BLaER1 (cell line): ENCODE measurements around the gene E2F4.
A peak's percentile ranks its signal among the peaks of the same experiment; 100 is the strongest.

ENCODE experiments used
- H3K27ac ChIP-seq: shearing (Covaris generic); formaldehyde crosslinking; 2 replicates; pipeline ENCODE4 v1.8.1; 2022
- H3K27me3 ChIP-seq: shearing (Covaris generic); formaldehyde crosslinking; 2 replicates; pipeline ENCODE4 v1.8.1; 2022
- H3K36me3 ChIP-seq: shearing (Covaris generic); formaldehyde crosslinking; 2 replicates; pipeline ENCODE4 v1.8.1; 2022
- H3K4me1 ChIP-seq: shearing (Covaris generic); formaldehyde crosslinking; 2 replicates; pipeline ENCODE4 v1.8.1; 2022
- H3K4me2 ChIP-seq: shearing (Covaris generic); formaldehyde crosslinking; 2 replicates; pipeline ENCODE4 v1.8.1; 2022
- H3K4me3 ChIP-seq: shearing (Covaris generic); formaldehyde crosslinking; 2 replicates; pipeline ENCODE4 v1.8.1; 2022
- H3K9ac ChIP-seq: shearing (Covaris generic); formaldehyde crosslinking; 2 replicates; pipeline ENCODE4 v1.8.1; 2022
- H3K9me3 ChIP-seq: shearing (Covaris generic); formaldehyde crosslinking; 2 replicates; pipeline ENCODE4 v1.8.1; 2022
- H4K20me1 ChIP-seq: shearing (Covaris generic); formaldehyde crosslinking; 2 replicates; pipeline ENCODE4 v1.8.1; 2022
- Cebpa-rat ChIP-seq: shearing (Covaris generic); IDR thresholded peaks from 2 replicates; pipeline ENCODE4 v1.8.1; 2022

Gene E2F4

GRCh38 chr16:67228905-67229304 lies 37.0 kb downstream of the E2F4 start:
- TF ChIP-seq Cebpa-rat, result no peak
- Histone ChIP-seq H3K9ac (no peak overlapping the region), H4K20me1 (peaks cover 40% of the 10 kb centered on the region), H3K36me3 (peaks cover 60% of the 10 kb centered on the region), H3K9me3 (no peaks in the 10 kb centered on the region), H3K4me3 (no peak overlapping the region), H3K4me1 (peaks cover 26% of the 10 kb centered on the region), H3K27ac (no peak overlapping the region), H3K4me2 (no peak overlapping the region), H3K27me3 (no peaks in the 10 kb centered on the region)

- Histone ChIP-seq H3K4me1 (peaks cover 38% of the 10 kb centered on the region), H3K36me3 (peaks cover 72% of the 10 kb centered on the region), H3K27me3 (no peaks in the 10 kb centered on the region), H3K27ac (no peak overlapping the region), H4K20me1 (peaks cover 40% of the 10 kb centered on the region), H3K9ac (no peak overlapping the region), H3K4me2 (no peak overlapping the region), H3K9me3 (no peaks in the 10 kb centered on the region), H3K4me3 (no peak overlapping the region)
- TF ChIP-seq Cebpa-rat, result no peak
These were observed 38.2 kb downstream of the E2F4 start for GRCh38 chr16:67229906-67230808.

- Histone ChIP-seq H3K9ac (no peak overlapping the region), H3K27ac (no peak overlapping the region), H3K36me3 (peaks cover 81% of the 10 kb centered on the region), H3K4me3 (no peak overlapping the region), H3K4me1 (peaks cover 38% of the 10 kb centered on the region), H3K9me3 (no peaks in the 10 kb centered on the region), H3K4me2 (no peak overlapping the region), H3K27me3 (no peaks in the 10 kb centered on the region), H4K20me1 (peaks cover 40% of the 10 kb centered on the region)
- no peak for TF ChIP-seq Cebpa-rat
These were observed 39.1 kb downstream of the E2F4 start for GRCh38 chr16:67230809-67231660.

GRCh38 chr16:67233596-67233995 lies 41.6 kb downstream of the E2F4 start:
- H3K36me3 ChIP-seq, result peaks cover 97% of the 10 kb centered on the region
- H3K4me1 ChIP-seq, result peaks cover 24% of the 10 kb centered on the region
- H3K27ac ChIP-seq, result no peak overlapping the region

GRCh38 chr16:67234180-67234597 lies 42.2 kb downstream of the E2F4 start:
- Histone ChIP-seq H3K4me3 (no peak overlapping the region), H3K27ac (no peak overlapping the region), H3K9ac (no peak overlapping the region), H3K4me2 (no peak overlapping the region), H3K4me1 (peaks cover 24% of the 10 kb centered on the region), H4K20me1 (peaks cover 41% of the 10 kb centered on the region), H3K9me3 (no peaks in the 10 kb centered on the region), H3K27me3 (no peaks in the 10 kb centered on the region), H3K36me3 (peaks cover 97% of the 10 kb centered on the region)
- no peak for TF ChIP-seq Cebpa-rat

More at GRCh38 chr16:67233596-67233995, 41.6 kb downstream of the E2F4 start:
- H4K20me1 ChIP-seq, result peaks cover 41% of the 10 kb centered on the region
- H3K4me2 ChIP-seq, result no peak overlapping the region
- H3K9ac ChIP-seq, result no peak overlapping the region
- H3K9me3 ChIP-seq, result no peaks in the 10 kb centered on the region
- no peaks in the 10 kb centered on the region for H3K27me3 ChIP-seq
- no peak for TF ChIP-seq Cebpa-rat
- no peak overlapping the region for H3K4me3 ChIP-seq

- Histone ChIP-seq H3K4me2 (peak overlapping the region; percentile 77), H3K27me3 (no peaks in the 10 kb centered on the region), H3K9ac (peak overlapping the region; percentile 82), H4K20me1 (peaks cover 39% of the 10 kb centered on the region), H3K27ac (peak overlapping the region; percentile 78), H3K36me3 (peaks cover 93% of the 10 kb centered on the region), H3K9me3 (no peaks in the 10 kb centered on the region), H3K4me1 (peaks cover 24% of the 10 kb centered on the region), H3K4me3 (peak overlapping the region; percentile 59)
- no peak for TF ChIP-seq Cebpa-rat
These were observed 44.0 kb downstream of the E2F4 start for GRCh38 chr16:67235816-67236562.

GRCh38 chr16:67236563-67237395 lies 44.8 kb downstream of the E2F4 start:
- Histone ChIP-seq H3K27ac (peak overlapping the region; percentile 78), H3K4me3 (peak overlapping the region; percentile 59), H3K4me1 (peaks cover 32% of the 10 kb centered on the region), H3K4me2 (peak overlapping the region; percentile 77), H4K20me1 (peaks cover 44% of the 10 kb centered on the region), H3K27me3 (no peaks in the 10 kb centered on the region), H3K9ac (peak overlapping the region; percentile 82; the same call in 1 of the 2 replicates), H3K36me3 (peaks cover 92% of the 10 kb centered on the region), H3K9me3 (no peaks in the 10 kb centered on the region)
- TF ChIP-seq Cebpa-rat, result no peak

GRCh38 chr16:67237396-67238277 lies 45.7 kb downstream of the E2F4 start:
- Histone ChIP-seq H3K27me3 (no peaks in the 10 kb centered on the region), H3K4me3 (no peak overlapping the region), H4K20me1 (peaks cover 53% of the 10 kb centered on the region), H3K4me1 (peaks cover 41% of the 10 kb centered on the region), H3K36me3 (peaks cover 90% of the 10 kb centered on the region), H3K9me3 (no peaks in the 10 kb centered on the region), H3K9ac (no peak overlapping the region), H3K4me2 (no peak overlapping the region), H3K27ac (no peak overlapping the region)
- TF ChIP-seq Cebpa-rat, result no peak
